Measurements from ENCODE around the gene KLHDC7A. TPM values are rescaled to one million over a fixed set of nuclear protein-coding genes. Genes with fewer than 3 reads are reported as not detected.

KLHDC7A gene
- total RNA-seq, 4 donors from 2014 or later = 0.32 to 0.68 TPM; not detected in 2

- Histone ChIP-seq H3K9me3 (no peaks in the 10 kb centered on the region), H3K4me1 (peaks cover 0 to 11% (median 4%) of the 10 kb centered on the region in 4 donors), H3K4me3 (no peak overlapping the region), H3K27ac (no peak overlapping the region), H3K36me3 (no peaks in the 10 kb centered on the region), H3K27me3 (peaks cover 3% of the 10 kb centered on the region)
- intact Hi-C loops (cut with DNase I; ENCODE audit: low total_unique reads) = no loop called here
- in situ Hi-C loops (cut with MboI; ENCODE audit: low pct_ligation_motif_present in 1 of 4, low pct_unique_long_range_greater_than_20kb in 1 of 4, low sequenced_read_pairs in 3 of 4) = no loop called here
- TF ChIP-seq POLR2AphosphoS5 (IDR thresholded peaks at IDR 0.05) = no peak
- no peak for TF ChIP-seq POLR2A (IDR thresholded peaks at IDR 0.05)
- no peak for TF ChIP-seq CTCF (IDR thresholded peaks at IDR 0.05)
- 70 to 83% methylated on average over 2 to 8 of the region's 8 CpGs for WGBS, 2 donors (ENCODE audit: low coverage in 1 of 2)
- no peak for DNase-seq
These were observed 17.7 kb upstream of the KLHDC7A start for GRCh38 chr1:18463063-18463462.

DNA sequence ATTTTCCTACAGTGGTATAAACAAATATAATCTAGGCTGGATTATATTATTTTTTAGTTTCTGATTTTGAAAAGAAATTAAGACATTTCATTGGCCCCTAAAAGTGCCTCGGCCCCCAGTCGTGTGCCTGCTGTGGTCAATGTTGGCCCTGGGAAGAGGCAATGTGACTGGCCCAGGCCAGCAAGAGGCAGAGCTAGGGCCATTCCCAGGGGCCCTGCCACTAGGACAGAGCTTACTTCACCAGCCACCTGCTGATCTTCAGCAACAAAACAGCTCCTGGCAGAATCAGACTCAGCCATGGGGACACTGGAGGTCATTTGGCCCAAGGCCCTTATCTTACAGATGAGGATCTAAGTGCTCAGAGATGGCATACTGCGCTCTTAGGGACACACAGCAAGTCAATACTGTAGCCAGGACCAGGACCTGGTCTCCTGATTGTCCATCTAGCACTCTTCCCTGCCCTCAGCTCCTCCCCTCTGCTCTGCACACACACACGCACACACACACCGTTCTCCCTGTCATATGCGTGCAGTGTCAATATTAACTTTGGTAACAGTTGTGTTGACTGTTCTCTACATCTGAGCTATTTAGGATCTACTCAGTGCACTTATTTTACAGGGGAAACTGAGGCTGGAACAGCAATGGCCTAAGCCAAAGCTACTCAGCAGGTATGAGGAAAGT is 16.6 kb upstream of the KLHDC7A start:
- Histone ChIP-seq H3K27me3 (no peaks in the 10 kb centered on the region), H3K27ac (peak overlapping the region; percentile 36 to 68 (median 62)), H3K36me3 (no peaks in the 10 kb centered on the region), H3K4me1 (peaks cover 0 to 11% (median 4%) of the 10 kb centered on the region in 4 donors), H3K9me3 (no peaks in the 10 kb centered on the region), H3K4me3 (no peak overlapping the region)
- DNase-seq = peak; percentile 53
- intact Hi-C loops (cut with DNase I; ENCODE audit: low total_unique reads) = no loop called here
- in situ Hi-C loops (cut with MboI; ENCODE audit: low pct_ligation_motif_present in 1 of 4, low pct_unique_long_range_greater_than_20kb in 1 of 4, low sequenced_read_pairs in 3 of 4) = no loop called here
- 24 to 72% methylated on average over 3 to 6 of the region's 6 CpGs for WGBS, 2 donors (ENCODE audit: low coverage in 1 of 2)
- TF ChIP-seq POLR2AphosphoS5 (IDR thresholded peaks at IDR 0.05) (no peak), POLR2A (IDR thresholded peaks at IDR 0.05) (no peak), EP300 (IDR thresholded peaks at IDR 0.05; ENCODE audit: low read depth) (no peak), CTCF (IDR thresholded peaks at IDR 0.05) (no peak)

DNA sequence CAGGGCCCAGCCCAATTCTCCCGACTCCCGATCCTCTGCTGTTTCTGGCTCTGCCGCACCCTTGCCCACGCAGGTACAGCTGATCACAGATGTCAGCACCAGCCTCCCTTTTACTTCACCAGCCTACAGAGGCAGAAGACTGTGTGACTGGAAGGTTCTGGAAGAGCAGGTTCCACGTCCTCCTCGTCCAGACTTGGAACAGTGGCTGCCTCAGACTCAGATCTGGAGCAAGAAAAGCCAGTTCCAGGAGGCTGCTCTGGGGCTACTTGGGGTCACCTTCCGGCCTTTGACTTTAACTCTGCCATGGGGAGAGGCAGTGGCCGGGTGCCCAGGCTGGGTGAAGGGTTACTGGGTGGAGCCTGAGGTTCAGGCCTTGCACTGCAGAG is 16.1 kb upstream of the KLHDC7A start:
- intact Hi-C loops (cut with DNase I; ENCODE audit: low total_unique reads) (no loop called here), in situ Hi-C loops (cut with MboI; ENCODE audit: low pct_ligation_motif_present in 1 of 4, low pct_unique_long_range_greater_than_20kb in 1 of 4, low sequenced_read_pairs in 3 of 4) (no loop called here)
- H3K4me3 ChIP-seq = no peak overlapping the region
- WGBS, 2 donors (ENCODE audit: low coverage in 1 of 2) = 56 to 80% methylated on average over 1 to 8 of the region's 8 CpGs
- DNase-seq = peak; percentile 56
- H3K27ac ChIP-seq = peak overlapping the region; percentile 36 to 68 (median 62)
- no peaks in the 10 kb centered on the region for H3K36me3 ChIP-seq
- no peaks in the 10 kb centered on the region for H3K9me3 ChIP-seq
- peaks cover 0 to 11% (median 4%) of the 10 kb centered on the region in 4 donors for H3K4me1 ChIP-seq
- no peak for TF ChIP-seq POLR2AphosphoS5 (IDR thresholded peaks at IDR 0.05)
- no peak for TF ChIP-seq CTCF (IDR thresholded peaks at IDR 0.05)
- no peak for TF ChIP-seq POLR2A (IDR thresholded peaks at IDR 0.05)
- no peak for TF ChIP-seq EP300 (IDR thresholded peaks at IDR 0.05; ENCODE audit: low read depth)
- H3K27me3 ChIP-seq = no peaks in the 10 kb centered on the region

DNA sequence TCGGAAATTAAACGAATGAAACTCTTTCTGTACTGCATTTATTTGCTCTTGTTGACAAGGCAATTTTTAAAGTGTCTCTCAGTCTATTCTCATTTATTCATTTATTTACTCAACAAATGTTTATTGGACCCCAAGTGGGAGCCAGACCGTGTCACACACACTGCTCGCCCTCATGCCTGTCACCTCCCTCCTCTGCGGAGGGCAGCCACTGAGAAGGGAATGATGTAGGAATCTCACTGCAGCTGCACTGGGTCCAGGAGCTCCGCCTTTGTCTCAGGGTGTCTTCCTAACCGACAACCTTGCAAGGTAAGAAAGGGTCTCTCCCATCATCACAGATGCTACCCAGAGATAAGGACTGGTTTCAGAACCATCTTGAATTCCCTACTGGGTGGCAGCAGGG is 14.1 kb upstream of the KLHDC7A start:
- Histone ChIP-seq H3K4me3 (no peak overlapping the region), H3K36me3 (no peaks in the 10 kb centered on the region), H3K4me1 (peaks cover 0 to 11% (median 4%) of the 10 kb centered on the region in 4 donors), H3K9me3 (no peaks in the 10 kb centered on the region), H3K27ac (no peak overlapping the region), H3K27me3 (no peaks in the 10 kb centered on the region)
- intact Hi-C loops (cut with DNase I; ENCODE audit: low total_unique reads) = no loop called here
- no peak for DNase-seq
- 77 to 82% methylated on average over 3 to 7 of the region's 7 CpGs for WGBS, 2 donors (ENCODE audit: low coverage in 1 of 2)
- in situ Hi-C loops (cut with MboI; ENCODE audit: low pct_ligation_motif_present in 1 of 4, low pct_unique_long_range_greater_than_20kb in 1 of 4, low sequenced_read_pairs in 3 of 4) = no loop called here
- TF ChIP-seq EP300 (IDR thresholded peaks at IDR 0.05; ENCODE audit: low read depth) = no peak
- TF ChIP-seq POLR2AphosphoS5 (IDR thresholded peaks at IDR 0.05) = no peak
- TF ChIP-seq CTCF (IDR thresholded peaks at IDR 0.05) = no peak
- TF ChIP-seq POLR2A (IDR thresholded peaks at IDR 0.05) = no peak
